AG10803 (cell line): Measurements from ENCODE around the gene SPATA32.

ENCODE experiments used
- DNase-seq: peaks from one replicate; pipeline ENCODE4 v3.0.0; 2010; ENCODE audit warnings: low read depth
- H3K4me3 ChIP-seq: 2 replicates; pipeline ENCODE4 v1.5.1; 2011; ENCODE audit warnings: mild to moderate bottlenecking, low read length, control low read depth
- CTCF ChIP-seq: conservative IDR thresholded peaks from 2 replicates; pipeline ENCODE4 v1.5.1; 2011; ENCODE audit warnings: mild to moderate bottlenecking, low read length, control low read depth, inconsistent platforms

The SPATA32 gene

GRCh38 chr17:45287526-45288500, 25.9 kb upstream of the SPATA32 start:
- peak; percentile 51 for DNase-seq
- H3K4me3 ChIP-seq, result no peak overlapping the region
- no peak for TF ChIP-seq CTCF

GRCh38 chr17:45286286-45286685, 24.4 kb upstream of the SPATA32 start:
- TF ChIP-seq CTCF, result no peak
- no peak for DNase-seq
- H3K4me3 ChIP-seq, result no peak overlapping the region

GRCh38 chr17:45284176-45285140, 22.6 kb upstream of the SPATA32 start:
- no peak overlapping the region for H3K4me3 ChIP-seq
- no peak for DNase-seq
- peak; percentile 21 for TF ChIP-seq CTCF

GRCh38 chr17:45283711-45284110, 21.8 kb upstream of the SPATA32 start:
- no peak overlapping the region for H3K4me3 ChIP-seq
- no peak for TF ChIP-seq CTCF

GRCh38 chr17:45282683-45283644, 21.1 kb upstream of the SPATA32 start:
- H3K4me3 ChIP-seq, result no peak overlapping the region
- no peak for TF ChIP-seq CTCF
- DNase-seq, result peak; percentile 42

More at GRCh38 chr17:45283711-45284110, 21.8 kb upstream of the SPATA32 start:
- no peak for DNase-seq

GRCh38 chr17:45279898-45280297, 18.0 kb upstream of the SPATA32 start:
- DNase-seq, result no peak
- no peak for TF ChIP-seq CTCF
- no peak overlapping the region for H3K4me3 ChIP-seq
